ENCODE data around the gene RPL38.
A peak's percentile ranks its signal among the peaks of the same experiment; 100 is the strongest.

The RPL38 gene

DNA sequence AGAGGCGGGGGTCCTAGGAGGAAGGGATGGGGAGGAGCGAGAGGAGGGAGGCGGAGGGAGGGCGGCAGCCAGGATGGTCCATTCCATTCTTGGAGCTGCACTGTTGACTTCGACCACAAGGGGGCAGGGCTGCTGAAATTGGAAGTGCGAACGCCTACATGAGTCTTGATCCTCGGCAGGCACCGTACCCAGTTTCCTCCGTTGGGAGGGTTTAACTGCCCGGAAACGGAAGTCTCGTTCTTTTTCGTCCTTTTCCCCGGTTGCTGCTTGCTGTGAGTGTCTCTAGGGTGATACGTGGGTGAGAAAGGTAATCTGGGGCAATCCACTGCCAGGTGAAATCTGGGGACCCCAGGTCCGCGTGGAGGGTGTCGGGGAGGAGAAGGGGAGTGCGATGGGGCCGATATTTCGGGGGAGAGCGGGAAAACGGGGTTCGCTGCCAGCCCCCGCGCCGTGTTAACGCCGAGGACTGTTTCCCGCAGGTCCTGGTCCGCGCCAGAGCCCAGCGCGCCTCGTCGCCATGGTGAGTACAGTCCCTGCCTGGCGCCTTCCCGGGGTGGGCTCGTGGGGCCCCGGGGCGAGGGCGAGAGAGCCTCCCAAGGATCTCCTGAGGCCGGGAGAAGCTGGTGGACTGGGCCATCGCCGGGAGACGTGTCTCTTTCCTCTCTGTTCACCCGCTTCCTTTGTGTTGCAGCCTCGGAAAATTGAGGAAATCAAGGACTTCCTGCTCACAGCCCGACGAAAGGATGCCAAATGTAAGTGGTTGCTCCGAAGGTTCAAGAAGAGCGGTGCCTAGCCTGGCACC lies at the start of gene RPL38:
Gene RPL38 (plus strand): TSS at position 240 of the 802 bp plus-strand sequence. CDS start 278 bp downstream, at position 518.
- DNase-seq (ENCODE audit: low read depth) = peak; percentile 94

DNA sequence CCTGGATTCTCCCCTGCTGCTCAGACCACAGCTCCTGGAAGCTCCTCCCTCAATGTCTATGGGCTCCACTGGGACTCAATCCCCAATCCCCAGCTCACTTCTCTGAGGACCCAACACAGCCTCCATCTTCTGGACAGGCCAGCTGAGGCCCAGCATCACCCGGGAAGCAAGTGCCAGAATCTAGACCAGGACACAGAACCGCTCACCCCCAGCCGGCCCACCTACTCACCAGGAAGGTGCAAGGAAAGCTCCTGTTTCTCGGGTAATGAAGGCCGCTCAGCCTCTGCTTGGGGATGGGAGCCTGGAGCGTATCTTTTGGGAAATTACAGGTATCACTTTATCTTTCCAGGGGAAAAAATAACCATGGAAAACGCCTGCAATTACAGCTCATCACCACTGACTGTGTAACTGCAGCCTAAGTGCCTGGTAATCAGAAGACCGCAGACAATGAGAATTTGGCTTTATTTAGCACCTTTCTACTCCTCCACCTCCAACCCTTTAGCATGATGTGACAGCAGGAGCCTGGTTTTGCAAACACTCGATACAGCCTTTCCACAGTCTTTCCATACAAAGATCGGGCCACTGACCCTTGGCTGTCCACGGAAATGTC lies 49.6 kb upstream of the RPL38 start:
- no peak for DNase-seq (ENCODE audit: low read depth)

DNA sequence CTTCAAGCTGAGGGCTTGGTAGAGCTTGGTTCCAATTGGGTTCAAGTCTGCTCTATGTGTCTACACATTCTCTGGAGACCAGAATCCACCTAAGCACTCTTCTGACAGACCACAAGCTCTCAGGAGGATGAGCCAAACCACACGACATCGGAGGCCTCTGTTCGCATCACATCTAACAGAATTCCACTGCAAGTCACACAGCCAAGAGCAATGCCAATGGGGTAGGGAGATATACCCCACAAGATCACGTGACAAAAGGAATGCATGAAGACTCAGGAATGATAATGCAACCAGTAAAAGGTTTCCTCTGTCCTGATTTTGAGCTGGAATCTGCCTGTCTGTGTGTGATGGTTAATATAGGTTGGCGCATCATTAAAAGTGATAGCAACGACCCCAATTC lies 46.6 kb upstream of the RPL38 start:
- DNase-seq (ENCODE audit: low read depth) = no peak

DNA sequence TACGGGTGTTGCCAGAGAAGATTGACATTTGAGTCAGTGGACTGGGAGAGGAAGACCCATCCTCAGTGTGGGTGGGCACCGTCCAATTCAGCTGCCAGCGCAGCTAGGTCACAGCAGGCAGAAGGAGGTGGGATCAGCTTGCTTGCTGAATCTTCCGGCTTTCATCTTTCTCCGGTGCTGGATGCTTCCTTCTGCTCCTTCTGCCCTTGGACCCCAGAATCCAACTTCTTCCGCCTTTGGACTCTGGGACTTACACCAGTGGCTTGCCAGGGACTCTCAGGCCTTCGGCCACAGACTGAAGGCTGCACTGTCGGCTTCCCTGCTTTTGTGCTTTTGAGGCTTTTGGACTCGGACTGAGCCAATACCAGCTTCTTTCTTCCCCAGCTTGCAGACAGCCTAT lies 46.1 kb upstream of the RPL38 start:
- DNase-seq (ENCODE audit: low read depth) = no peak

DNA sequence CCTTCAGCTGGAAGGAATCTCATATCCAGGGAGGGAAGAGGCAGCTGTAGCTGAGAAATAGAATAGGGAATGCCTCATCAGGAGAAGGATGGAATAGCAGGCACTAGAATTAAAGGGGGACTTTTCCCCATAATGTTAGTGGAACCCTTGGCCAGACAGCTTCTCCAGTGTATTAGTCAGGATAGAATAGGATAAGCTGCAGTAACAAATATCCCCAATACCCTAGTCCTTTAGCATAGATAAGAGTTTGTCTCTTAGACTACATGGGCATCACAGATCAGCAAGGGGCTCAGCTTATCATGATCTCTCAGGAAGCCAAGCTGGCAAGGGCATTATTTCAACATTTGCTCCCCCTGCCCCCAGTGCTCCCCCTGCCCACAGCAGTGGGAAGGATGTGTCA lies 44.7 kb upstream of the RPL38 start:
- no peak for DNase-seq (ENCODE audit: low read depth)

DNA sequence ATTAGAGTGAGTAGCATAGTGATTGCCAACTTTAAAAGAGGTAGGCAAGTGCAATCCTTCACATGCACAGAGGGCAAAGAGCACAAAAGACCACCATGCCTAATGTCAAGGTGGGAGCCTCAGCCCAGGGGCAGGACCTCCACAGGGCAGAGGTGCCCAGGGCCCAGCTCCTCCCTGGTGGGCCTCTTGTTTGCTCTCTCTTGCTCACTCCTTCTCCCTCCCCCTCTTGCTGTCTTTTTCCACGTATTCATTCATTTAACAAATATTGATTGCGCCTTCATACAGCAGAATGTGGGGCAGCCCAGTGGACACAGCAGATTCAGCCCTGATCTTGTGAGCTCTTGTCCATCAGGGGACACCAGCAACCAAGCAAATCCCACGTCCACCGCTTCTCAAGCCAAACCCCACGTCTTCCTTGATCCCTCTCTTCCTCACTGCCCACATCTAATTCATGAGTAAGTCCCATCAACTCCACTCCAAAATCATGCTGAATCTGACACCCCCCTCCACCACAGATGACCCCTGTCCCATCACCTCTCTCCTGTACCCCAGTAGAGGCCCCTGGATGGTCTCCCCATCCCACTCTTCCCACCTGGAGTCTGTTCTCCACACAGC lies 44.1 kb upstream of the RPL38 start:
- no peak for DNase-seq (ENCODE audit: low read depth)

DNA sequence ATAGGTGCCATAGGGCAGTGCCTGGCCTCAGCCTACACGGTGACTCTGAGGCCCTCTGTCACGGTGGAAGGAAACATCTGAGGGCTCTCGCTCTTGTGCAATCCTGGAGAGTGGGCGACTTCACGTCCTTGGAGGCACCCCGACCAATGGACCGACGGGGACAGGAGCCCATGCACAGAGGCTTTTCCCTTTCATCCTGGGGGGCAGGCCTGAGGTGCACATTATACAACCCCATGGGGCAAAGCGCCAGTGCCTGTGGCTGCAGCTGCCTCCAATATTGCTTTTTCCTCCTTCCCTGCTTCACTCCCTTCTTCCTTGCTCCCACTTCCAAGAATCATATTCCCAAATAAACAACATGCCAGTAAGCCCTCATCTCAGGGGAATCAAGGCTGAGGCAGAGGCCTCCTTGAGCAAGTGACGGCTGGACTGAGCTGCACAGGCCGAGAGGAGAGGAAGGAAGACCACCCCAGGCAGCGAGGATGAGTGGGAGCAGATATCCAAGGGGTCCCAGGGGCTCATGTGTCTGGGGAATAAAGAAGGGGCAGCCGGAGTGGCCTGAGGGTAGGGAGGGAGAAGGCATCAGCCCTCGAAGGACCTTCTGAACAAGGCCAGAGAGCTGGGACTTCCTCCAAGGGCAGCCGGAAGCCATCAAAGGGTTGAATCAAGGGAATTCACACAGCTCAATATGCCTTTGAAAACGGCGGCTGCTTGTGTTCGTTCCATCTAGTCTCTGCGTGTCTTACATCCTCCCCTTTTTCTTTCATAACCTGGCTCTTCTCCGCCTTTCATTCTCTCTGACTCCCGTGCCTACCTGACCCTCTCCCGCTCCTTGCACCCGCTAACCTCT lies 42.6 kb upstream of the RPL38 start:
- no peak for DNase-seq (ENCODE audit: low read depth)

DNA sequence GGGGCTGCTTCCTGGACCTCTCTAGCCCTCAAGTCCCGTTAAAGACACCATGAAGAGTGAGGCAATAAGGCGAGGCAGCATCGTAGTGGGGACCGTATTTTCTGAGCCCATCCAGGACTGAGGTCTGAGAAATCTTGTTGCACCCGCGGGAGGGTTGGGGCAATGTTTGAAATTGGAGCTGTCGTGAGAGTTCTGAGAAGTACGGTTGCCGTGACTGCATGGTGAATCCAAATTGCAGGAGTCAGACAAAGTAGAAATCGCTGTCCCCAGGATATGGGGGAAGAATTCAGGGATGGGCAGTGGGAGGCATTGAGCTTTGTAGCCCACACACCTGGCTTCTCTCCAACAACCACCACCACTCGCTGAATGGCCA lies 42.0 kb upstream of the RPL38 start:
- DNase-seq (ENCODE audit: low read depth) = no peak

DNA sequence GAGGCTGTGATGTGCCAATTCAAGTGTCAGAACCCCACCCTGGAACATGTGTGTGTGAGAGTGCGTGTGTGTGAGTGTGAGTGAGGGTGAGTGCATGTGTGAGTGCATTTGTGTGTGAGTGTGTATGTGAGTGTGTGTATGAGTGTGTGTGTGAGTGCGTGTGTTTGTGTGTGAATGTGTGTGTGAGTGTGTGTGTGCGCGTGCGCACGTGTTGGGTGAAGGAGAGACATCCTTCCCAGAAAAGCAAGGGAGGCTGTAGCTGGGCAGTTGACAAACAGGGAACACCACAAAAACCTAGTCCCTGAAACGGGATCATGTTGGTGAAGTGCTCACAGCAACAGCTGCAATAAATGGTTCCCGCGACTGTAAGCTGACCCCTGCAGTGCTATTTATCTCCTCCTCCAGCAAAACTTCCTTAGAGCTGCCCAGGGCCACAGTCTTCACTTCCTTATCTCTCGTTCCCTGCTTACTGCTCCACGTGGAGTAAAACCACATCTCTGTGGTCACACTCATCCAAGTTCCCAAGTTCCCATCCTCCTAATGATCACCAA lies 40.1 kb upstream of the RPL38 start:
- no peak for DNase-seq (ENCODE audit: low read depth)

DNA sequence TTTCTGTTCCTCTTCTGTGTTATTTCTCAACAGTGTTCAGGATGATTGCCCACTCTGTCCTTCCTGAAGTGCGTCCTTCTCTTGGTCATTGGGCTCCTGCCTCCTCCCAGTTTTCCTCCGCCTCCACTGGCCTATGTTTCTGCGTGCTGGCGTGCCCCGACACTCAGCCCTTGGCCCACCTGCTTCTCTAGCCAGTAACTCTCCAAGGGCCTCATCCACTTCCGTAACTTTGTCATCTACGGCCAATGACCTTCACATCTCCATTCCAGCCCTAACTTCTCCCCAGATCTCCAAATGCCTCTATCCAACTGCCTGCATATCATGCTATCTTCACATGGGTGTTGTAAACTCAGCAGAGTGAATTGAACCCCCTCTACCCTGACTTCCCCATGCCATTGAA lies 39.6 kb upstream of the RPL38 start:
- DNase-seq (ENCODE audit: low read depth) = no peak

DNA sequence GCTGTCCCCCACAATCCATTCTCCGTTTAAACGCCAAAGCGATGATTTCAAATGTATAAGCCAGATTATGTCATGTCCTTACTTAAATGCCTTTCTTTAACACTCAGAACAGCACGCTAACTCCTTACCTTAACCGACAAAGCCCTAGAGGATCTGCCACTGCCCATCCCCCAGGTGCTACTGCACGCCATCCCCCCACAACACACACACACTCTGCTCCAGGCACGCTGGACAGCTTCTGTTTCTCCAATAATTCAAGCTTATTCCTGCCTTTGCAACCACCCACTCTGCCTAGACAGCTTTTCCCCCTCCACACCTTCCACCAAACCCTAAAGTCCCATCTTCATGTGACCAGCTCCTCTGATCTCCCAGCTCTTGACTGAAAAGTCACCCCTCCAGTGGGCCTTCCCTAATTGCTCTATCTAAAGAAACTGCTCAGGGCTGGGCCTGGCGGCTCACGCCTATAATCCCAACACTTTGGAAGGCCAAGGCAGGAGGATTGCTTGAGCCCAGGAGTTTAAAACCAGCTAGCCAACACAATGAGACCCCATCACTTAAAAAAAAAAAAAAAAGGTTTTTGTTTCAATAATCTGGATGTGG lies 38.9 kb upstream of the RPL38 start:
- no peak for DNase-seq (ENCODE audit: low read depth)

DNA sequence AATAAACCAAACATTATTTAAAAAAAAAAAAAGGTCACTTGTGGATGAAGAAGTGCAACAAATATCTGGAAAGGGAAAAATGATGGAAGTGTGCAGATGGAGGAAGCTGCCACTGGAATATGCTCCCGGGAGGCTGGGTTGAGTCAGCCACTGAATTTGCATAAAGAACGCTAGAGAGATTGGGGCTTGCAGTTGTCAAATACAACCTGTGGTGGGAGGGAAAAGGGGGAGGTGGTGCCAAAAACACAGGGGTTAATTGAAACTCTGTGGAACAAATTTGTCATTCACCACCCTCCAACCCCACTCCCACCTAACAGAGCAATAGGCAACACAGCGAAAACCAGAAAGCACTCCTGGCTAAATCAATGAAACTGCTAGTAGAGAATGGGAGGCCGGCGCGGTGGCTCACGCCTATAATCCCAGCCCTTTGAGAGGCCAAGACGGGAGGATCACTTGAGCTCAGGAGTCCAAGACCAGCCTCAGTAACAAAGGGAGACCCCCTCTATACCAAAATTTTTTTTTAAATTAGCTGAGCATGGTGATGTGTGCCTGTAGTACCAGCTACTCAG lies 37.6 kb upstream of the RPL38 start:
- no peak for DNase-seq (ENCODE audit: low read depth)

DNA sequence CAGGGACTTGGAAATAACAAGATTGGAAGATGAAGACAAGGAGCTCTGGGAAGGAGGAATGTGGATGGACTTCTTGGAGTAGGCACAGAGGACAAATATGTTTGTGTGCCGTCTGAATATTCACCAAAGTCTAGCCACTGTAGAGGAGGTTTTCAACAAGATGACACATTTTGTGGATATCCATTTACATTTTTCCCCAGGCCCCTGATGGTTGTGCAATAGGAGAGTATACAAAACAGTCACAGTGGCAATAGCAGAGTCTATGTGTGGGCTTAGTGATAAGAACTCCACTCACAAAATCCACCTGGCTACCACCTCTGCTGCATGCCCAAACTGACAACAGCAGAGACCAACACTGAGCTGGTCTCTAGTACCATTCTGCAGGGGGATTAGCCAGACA lies 32.6 kb upstream of the RPL38 start:
- no peak for DNase-seq (ENCODE audit: low read depth)

DNA sequence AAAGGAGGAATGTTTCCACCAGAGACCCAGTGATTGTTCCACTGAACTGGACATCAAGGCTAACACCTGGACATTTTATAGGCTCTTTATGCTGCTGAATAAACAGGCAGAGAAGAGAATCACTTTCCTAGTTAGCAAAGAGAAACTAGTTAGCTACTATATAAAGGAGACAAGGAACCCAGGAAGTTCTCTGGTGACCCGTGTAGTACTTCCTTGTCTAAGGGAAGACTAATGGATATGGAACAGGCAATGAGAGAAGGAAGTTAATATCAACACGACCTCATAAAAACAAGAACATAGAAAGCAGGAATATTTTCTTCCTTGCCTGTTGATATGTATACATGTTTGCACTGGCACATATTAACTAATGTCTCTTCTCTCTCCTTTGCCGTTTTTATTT lies 30.8 kb upstream of the RPL38 start:
- DNase-seq (ENCODE audit: low read depth) = no peak

DNA sequence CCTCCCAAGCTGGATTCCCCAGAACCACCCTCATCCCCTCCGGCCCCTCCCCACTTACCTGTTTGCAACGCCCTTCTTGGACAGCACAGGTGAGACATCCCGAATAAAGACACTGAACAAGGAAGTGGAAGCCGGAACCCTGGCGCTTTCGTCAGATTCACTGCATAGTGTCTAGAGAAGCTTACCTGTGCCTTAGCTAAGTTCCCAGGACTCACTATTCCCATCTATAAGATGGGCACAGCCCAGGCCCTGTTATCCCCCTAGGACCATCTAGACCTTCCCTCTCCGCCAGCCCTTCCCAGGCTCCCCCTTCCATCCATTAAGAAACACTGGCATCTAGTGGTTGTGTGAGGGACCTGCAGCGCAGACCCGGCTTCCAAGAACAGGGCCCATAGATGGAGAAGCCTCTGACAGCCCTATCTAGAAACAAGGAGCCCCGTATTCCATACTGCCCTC lies 26.9 kb upstream of the RPL38 start:
- DNase-seq (ENCODE audit: low read depth) = no peak

DNA sequence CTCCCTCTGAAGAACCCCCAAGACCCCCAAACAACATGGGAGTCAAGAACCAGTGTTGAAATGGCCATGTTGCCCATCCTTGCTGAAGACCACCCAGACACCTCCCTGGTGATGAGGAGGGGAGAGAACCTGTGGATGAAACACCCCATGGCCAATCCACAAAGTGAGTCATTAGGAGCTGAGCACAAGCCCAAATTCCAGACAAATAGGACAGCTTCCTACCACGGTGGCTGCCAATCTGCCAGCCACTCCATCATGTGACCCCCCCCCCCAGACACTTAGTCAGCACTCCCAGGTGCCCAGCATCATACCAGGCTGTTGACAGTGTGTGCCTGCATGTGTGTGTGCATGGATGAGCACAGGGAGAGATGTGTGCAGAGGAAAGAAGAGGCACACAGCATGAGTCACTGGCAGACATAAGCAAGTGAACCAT lies 26.4 kb upstream of the RPL38 start:
- DNase-seq (ENCODE audit: low read depth) = no peak

DNA sequence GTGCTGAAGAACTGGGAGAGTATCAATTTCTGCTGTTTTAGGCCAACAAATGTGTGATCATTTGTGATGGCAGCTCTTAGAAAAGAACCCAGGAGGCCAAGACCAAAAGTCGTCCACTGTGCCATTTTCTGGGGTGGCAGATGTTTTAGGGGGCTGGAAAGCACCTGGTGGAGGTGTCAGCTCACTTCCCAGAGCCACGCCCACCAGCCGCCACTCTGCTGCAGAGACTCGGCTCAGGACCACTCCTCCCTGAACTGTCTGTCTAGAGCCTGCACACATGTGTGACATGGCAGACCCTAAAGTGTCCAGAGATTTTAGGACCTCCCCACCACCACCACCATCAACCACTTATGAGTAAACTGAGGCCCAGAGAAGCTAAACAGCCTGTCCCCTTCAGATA lies 23.9 kb upstream of the RPL38 start:
- no peak for DNase-seq (ENCODE audit: low read depth)

DNA sequence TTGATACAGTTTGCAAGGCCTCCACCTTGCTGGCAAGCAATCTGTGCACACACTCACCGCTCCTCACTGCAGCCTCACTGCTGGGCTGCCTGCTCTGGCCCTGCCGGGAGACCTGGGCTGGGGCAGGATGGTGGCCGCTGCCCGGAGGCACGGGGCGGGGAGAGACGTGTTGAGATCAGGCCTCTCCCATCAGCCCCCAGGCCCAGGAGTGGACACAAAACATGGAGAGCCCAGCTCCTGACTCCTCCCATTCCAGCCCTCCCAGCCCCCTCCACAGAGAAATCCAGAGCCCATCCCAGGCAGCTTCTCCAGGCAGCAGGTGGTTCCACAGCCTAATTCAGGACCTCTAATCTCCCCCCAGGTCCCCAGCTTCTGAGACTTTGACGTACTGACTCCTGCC lies 23.1 kb upstream of the RPL38 start:
- DNase-seq (ENCODE audit: low read depth) = no peak

DNA sequence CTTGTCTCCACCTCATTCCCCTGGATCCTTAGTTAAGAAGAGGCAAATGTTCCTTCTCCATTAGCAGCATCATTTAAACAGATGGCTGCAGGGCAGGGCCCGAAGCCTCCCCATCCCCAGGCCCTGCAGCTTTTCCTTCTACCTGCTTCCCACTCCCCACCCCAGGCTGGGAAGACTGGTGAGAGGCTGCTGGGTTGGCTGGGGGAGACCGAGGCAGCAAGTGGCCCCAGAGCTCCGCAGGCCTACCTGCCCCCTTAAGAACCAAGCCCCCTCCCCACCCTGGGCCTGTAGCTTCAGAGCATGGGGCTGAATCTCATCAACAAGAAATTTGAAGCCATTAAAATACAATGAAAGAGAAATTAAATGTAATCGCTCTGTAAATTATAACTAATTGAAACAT lies 22.1 kb upstream of the RPL38 start:
- no peak for DNase-seq (ENCODE audit: low read depth)

DNA sequence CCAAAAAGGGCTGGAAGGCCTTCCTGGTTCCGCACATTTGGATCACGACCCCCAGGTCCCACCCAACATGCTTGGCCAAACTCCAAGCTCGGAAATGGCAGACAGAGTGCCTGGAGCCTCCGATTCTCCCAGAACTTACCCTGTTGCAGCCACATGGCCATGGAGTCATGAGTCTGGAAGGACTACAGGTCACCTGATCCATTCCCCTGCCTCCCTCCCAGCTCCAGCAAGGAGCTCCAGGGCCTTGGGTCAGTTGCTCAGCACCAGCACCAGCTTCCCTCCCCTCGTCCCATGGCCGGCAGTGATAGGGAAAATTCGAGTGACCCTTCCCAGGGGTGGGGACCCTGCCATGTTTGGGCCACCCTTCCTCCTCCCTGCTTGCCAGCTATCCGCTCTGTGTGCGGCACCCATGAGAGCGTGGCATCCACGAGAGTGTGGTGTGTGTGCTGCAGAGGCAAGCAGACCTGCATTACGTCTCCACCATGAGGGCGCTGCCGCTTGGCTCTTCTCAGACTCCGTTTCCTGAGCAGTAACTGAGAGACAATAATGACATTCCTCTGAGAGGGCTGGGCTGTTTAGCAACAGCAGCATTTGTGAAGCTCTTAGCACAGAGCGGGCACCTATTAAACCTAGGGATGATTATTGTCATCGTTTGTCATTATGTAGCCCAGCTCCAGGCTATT lies 21.3 kb upstream of the RPL38 start:
- no peak for DNase-seq (ENCODE audit: low read depth)

DNA sequence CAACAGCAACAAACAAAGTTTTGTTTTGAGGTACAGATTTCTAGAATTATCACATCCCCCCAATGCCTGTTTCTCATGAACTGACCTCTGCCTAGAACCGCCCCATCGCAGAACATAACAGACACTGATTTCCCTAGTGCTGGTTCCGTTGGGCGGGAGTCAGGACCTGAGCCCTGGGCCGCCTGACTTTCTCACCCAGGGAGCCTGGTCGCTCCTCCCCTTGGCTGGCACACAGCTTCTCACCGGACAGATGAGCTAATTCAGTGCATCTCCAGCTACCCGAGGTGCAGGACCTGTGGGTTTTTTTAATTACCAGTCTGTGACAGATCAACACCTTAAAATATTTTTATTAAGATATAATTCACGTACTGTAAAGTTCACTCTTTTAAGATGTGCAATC lies 20.1 kb upstream of the RPL38 start:
- DNase-seq (ENCODE audit: low read depth) = no peak
